Measurements from ENCODE around the gene HDAC10. TPM values are rescaled to one million over a fixed set of nuclear protein-coding genes. Genes with fewer than 3 reads are reported as not detected.
A peak's percentile ranks its signal among the peaks of the same experiment; 100 is the strongest.

HDAC10 gene
- total RNA-seq, 4 donors from 2014 or later = 36.4 to 60.7 (median 45.7) TPM

DNA sequence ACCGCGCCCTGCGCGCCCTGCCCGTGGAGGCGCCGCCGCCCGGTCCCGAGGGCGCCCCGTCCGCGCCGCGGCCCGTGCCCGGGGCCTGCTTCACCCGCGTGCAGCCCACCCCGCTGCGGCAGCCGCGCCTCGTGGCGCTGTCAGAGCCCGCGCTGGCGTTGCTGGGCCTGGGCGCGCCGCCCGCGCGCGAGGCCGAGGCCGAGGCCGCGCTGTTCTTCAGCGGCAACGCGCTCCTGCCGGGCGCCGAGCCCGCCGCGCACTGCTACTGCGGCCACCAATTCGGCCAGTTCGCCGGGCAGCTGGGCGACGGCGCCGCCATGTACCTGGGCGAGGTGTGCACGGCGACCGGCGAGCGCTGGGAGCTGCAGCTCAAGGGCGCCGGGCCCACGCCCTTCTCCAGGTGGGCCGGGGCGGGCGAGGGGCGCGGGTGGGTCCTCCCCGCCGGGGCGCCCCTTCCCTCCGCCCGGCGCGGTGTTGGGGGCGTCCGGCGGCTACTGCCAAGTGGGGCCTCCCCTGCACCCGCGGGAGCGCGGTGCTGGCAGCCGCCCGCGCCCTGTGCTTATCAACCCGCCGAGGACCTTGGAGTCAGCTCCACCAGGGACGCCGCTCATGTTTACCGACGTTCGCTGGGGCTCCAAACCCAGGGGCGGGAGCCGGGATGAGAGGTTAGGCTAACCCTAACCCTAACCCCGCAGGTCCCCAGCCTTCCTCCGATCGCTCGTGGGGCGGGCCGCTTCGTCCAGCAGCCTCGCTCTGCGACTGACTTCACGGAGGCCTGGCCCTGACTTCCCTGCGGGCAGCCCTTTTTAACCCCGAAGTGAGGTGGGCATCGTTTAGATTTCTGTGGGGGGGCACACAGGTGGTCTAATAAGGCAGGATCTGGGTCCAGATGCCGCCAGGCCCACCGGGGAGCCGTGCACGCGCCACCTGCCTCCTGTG, 49.6 kb downstream of the HDAC10 start:
- TF ChIP-seq, protein P1, sequence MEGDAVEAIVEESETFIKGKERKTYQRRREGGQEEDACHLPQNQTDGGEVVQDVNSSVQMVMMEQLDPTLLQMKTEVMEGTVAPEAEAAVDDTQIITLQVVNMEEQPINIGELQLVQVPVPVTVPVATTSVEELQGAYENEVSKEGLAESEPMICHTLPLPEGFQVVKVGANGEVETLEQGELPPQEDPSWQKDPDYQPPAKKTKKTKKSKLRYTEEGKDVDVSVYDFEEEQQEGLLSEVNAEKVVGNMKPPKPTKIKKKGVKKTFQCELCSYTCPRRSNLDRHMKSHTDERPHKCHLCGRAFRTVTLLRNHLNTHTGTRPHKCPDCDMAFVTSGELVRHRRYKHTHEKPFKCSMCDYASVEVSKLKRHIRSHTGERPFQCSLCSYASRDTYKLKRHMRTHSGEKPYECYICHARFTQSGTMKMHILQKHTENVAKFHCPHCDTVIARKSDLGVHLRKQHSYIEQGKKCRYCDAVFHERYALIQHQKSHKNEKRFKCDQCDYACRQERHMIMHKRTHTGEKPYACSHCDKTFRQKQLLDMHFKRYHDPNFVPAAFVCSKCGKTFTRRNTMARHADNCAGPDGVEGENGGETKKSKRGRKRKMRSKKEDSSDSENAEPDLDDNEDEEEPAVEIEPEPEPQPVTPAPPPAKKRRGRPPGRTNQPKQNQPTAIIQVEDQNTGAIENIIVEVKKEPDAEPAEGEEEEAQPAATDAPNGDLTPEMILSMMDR (IDR thresholded peaks at IDR 0.05) = no peak
- no peak for TF ChIP-seq POLR2A (IDR thresholded peaks at IDR 0.05)
- intact Hi-C loops (cut with DNase I; ENCODE audit: low total_unique reads) = loop anchor here (10.0 kb wide), 1 partner anchor 47 kb away; no protein-coding TSS in a partner anchor
- no peak for DNase-seq (ENCODE audit: low spot score in 2 of 2)
- peak overlapping the region; percentile 44 for H3K4me3 ChIP-seq (ENCODE audit: low read depth, poor library complexity, severe bottlenecking)
- 1 to 29% methylated on average over 6 to 61 of the region's 115 CpGs for WGBS, 2 donors

GRCh38 chr22:50200461-50201190, 50.4 kb downstream of the HDAC10 start, which contains the start of gene SELENOO:
TSS of gene SELENOO (plus strand) at chr22:50201011. CDS start at chr22:50201037, 26 bp downstream.
- TF ChIP-seq, protein P1 (IDR thresholded peaks at IDR 0.05) = no peak
- TF ChIP-seq POLR2A (IDR thresholded peaks at IDR 0.05) = peak in 1 of 2 donors; percentile 47
- H3K4me3 ChIP-seq (ENCODE audit: low read depth, poor library complexity, severe bottlenecking) = peak within 1 kb of the TSS; percentile 44
- WGBS, 2 donors = 0% methylated on average over 8 to 36 of the region's 105 CpGs
- intact Hi-C loops (cut with DNase I; ENCODE audit: low total_unique reads) = loop anchor here (10.0 kb wide), 1 partner anchor 46 kb away; no protein-coding TSS in a partner anchor
- peak; percentile 82 to 98 for DNase-seq (ENCODE audit: low spot score in 2 of 2)

- intact Hi-C loops (cut with DNase I; ENCODE audit: low total_unique reads) = loop anchor here (10.0 kb wide), 1 partner anchor 45 kb away; no protein-coding TSS in a partner anchor
Observed at GRCh38 chr22:50199829-50200460, 51.1 kb downstream of the HDAC10 start.

GRCh38 chr22:50199251-50199721, 51.8 kb downstream of the HDAC10 start:
- H3K4me3 ChIP-seq (ENCODE audit: low read depth, poor library complexity, severe bottlenecking) = no peak overlapping the region
- WGBS, 2 donors = 80 to 85% methylated on average over 16 to 18 of the region's 18 CpGs
- no peak for TF ChIP-seq POLR2A (IDR thresholded peaks at IDR 0.05)
- TF ChIP-seq, protein P1 (IDR thresholded peaks at IDR 0.05) = no peak
- intact Hi-C loops (cut with DNase I; ENCODE audit: low total_unique reads) = no loop called here
- DNase-seq (ENCODE audit: low spot score in 2 of 2) = no peak

More at GRCh38 chr22:50199829-50200460, 51.1 kb downstream of the HDAC10 start:
- TF ChIP-seq, protein P1 (IDR thresholded peaks at IDR 0.05) = no peak
- no peak for TF ChIP-seq POLR2A (IDR thresholded peaks at IDR 0.05)
- no peak for DNase-seq (ENCODE audit: low spot score in 2 of 2)
- WGBS, 2 donors = 14 to 17% methylated on average over 21 to 26 of the region's 34 CpGs
- H3K4me3 ChIP-seq (ENCODE audit: low read depth, poor library complexity, severe bottlenecking) = peak overlapping the region; percentile 44

GRCh38 chr22:50198624-50199017, 52.4 kb downstream of the HDAC10 start:
- no peak for DNase-seq (ENCODE audit: low spot score in 2 of 2)
- WGBS, 2 donors = 85 to 89% methylated on average over 8 to 16 of the region's 16 CpGs
- TF ChIP-seq POLR2A (IDR thresholded peaks at IDR 0.05) = no peak
- TF ChIP-seq, protein P1 (IDR thresholded peaks at IDR 0.05) = no peak
- no peak overlapping the region for H3K4me3 ChIP-seq (ENCODE audit: low read depth, poor library complexity, severe bottlenecking)
- intact Hi-C loops (cut with DNase I; ENCODE audit: low total_unique reads) = no loop called here
